ENCODE results near the gene HS1BP3. TPM values are rescaled to one million over a fixed set of nuclear protein-coding genes. Genes with fewer than 3 reads are reported as not detected.

The HS1BP3 gene, protein sequence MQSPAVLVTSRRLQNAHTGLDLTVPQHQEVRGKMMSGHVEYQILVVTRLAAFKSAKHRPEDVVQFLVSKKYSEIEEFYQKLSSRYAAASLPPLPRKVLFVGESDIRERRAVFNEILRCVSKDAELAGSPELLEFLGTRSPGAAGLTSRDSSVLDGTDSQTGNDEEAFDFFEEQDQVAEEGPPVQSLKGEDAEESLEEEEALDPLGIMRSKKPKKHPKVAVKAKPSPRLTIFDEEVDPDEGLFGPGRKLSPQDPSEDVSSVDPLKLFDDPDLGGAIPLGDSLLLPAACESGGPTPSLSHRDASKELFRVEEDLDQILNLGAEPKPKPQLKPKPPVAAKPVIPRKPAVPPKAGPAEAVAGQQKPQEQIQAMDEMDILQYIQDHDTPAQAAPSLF
- total RNA-seq (2014; rRNA removed; shearing (Covaris generic); ENCODE audit: low replicate concordance) = 10.6 and 12.8 TPM in 2 replicates

DNA sequence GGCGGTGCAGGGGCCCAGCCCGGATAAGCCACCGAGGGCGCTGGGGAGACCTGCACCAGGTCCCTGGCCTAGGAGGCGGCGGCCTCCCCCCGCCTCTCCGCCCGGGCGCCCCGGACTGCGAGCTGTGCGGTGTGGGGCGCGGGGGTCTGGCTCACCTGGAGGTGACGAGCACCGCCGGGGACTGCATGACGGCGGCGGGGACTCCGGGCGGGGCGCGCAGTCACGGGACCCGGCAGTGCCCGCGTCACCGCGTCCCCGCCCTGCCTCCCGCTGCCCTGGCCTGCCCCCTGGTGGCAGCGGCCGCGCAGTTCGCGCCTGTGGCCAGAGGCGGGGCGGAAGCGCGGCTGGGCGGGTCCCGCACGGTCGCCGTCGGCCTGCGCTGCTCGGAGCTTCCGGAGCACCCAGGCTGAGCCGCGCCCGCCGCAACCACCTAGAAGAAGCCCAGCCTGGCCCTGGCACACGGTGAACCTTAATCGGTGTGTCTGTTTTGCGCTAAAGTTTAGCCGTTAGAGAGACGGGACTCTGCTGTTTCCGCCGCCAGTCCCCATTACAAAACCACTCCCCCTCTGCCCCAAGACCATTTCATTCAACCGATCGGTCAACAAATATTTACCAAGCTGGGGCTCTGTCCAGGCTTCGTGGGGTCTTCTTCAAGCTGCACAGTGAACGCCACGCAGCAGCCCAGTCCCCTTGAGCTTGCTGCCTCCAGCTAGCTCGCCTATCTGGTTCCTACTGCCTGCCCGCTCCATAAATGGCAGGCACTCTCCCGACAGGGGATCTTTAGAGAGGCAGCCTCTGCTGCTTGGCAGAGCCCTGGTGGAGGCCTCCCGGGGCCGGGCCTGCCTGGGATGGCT is at the start of gene HS1BP3:
Gene HS1BP3 (minus strand): TSS at position 222 of the 854 bp plus-strand sequence. CDS start 35 bp downstream, at position 187.
- Histone ChIP-seq H3K4me3 (ENCODE audit: low read length) (peak within 1 kb of the TSS; percentile 93), H3K36me3 (ENCODE audit: insufficient read depth, low read length) (no peaks in the 10 kb centered on the region), H3K9ac (ENCODE audit: low read length) (peak within 1 kb of the TSS; percentile 85), H3K27ac (ENCODE audit: low read length) (no peak within 1 kb of the TSS), H3K79me2 (ENCODE audit: low read length) (no peaks in the 10 kb centered on the region), H3K27me3 (ENCODE audit: low read length) (no peaks in the 10 kb centered on the region; the same call in 1 of the 2 replicates), H2AFZ (ENCODE audit: low read length) (peak within 1 kb of the TSS; percentile 100), H3K4me2 (ENCODE audit: low read depth, low read length, poor library complexity, severe bottlenecking) (peak within 1 kb of the TSS; percentile 99), H3K9me3 (ENCODE audit: low read length) (no peaks in the 10 kb centered on the region), H3K4me1 (ENCODE audit: low read length) (peaks cover 18% of the 10 kb centered on the region), H4K20me1 (ENCODE audit: insufficient read depth, low read depth, low read length) (no peaks in the 10 kb centered on the region), H3K9me2 (replicated peaks; ENCODE audit: insufficient read depth, low read length) (no peaks in the 10 kb centered on the region)
- peak; percentile 95 for DNase-seq

DNA sequence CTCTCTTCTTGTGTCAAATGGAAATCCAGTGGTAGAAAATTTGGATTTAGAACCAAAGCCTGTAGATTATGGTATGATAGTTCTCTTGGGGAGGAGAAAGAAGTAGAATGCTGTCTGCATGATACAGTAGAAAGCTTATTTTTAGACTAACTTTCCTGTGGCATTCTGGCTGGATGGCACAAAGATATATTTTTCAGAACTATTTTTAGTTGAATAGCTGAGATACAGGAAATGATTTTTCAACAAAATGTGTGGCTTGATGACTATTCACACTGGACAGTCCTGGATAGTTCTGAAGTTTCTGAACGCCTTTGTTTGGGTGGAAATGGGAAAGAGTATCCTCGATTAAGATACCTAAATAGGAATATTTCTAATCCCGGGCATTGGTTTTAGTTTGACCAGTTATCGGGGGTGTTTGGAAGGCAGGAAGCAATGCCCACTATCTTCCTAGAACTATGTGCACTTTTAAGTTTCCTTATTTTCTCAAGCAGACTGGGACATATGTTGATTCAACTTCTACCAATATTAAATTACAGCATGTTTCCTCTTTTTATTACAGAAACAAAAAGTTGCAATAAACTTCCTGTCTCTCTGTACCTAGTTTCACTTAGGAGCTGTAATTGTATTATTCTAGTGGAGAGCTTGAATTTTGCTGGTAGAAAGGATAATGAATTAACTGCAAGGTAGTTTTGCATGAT is 48.2 kb upstream of the HS1BP3 start:
- H3K79me2 ChIP-seq (ENCODE audit: low read length) = peaks cover 11% of the 10 kb centered on the region; the same call in 1 of the 2 replicates
- H3K9me3 ChIP-seq (ENCODE audit: low read length) = no peaks in the 10 kb centered on the region
- H3K27ac ChIP-seq (ENCODE audit: low read length) = no peak overlapping the region
- no peak overlapping the region for H3K9ac ChIP-seq (ENCODE audit: low read length)
- H3K4me2 ChIP-seq (ENCODE audit: low read depth, low read length, poor library complexity, severe bottlenecking) = no peak overlapping the region
- peaks cover 5% of the 10 kb centered on the region; the same call in 1 of the 2 replicates for H3K4me1 ChIP-seq (ENCODE audit: low read length)
- H2AFZ ChIP-seq (ENCODE audit: low read length) = no peak overlapping the region
- no peaks in the 10 kb centered on the region for H3K9me2 ChIP-seq (replicated peaks; ENCODE audit: insufficient read depth, low read length)
- H3K4me3 ChIP-seq (ENCODE audit: low read length) = no peak overlapping the region
- no peak for DNase-seq
- H3K36me3 ChIP-seq (ENCODE audit: insufficient read depth, low read length) = no peaks in the 10 kb centered on the region
- H3K27me3 ChIP-seq (ENCODE audit: low read length) = no peaks in the 10 kb centered on the region
- H4K20me1 ChIP-seq (ENCODE audit: insufficient read depth, low read depth, low read length) = no peaks in the 10 kb centered on the region

DNA sequence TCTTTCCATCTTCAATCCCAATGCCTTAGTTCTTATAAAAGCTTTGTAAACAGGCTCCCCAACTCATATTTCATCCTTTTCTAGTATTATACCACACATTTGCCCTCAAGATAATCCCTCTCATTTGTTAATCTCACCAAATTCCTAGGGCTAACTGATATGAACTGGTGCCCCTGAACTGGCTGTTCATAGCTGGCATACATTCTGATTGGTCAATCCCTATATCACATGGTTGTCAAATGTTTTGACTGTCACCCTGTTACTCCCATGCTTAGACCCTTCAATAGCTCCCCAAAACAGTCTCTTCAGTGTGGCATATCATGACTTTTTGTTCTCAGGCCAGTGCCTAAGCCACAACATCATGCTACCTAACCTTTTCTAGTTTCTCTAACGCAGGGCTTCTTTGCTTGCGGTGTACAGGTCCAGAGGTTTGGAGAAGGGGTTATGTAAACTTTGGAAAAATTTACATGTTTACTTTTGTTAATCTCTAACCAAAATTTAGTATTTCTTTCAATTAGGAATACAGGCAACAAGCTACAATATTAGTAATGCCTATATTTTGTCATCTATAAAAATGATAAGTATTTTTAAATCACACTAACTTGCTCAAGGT is 46.5 kb upstream of the HS1BP3 start:
- Histone ChIP-seq H3K27ac (ENCODE audit: low read length) (no peak overlapping the region), H3K4me1 (ENCODE audit: low read length) (peaks cover 5% of the 10 kb centered on the region; the same call in 1 of the 2 replicates)

DNA sequence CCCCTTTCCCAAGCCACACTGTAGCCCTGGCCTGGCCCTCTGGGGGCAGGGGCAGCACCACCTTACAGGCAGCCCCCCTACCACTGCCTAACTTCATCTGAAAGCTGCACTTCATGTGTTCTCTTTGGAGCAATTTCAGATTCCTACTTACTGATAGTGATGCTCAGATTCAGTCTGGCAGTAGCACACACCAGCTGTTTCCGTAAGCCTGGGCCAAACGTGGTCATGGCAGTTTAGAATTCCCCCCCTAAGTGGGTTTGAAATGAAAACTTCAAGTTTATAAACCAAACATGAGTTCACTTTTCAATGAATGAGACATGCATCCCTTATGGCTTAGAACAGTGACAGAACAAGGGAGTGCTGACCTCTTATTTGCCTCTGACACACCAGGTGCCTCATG is 45.5 kb upstream of the HS1BP3 start:
- Histone ChIP-seq H3K9ac (ENCODE audit: low read length) (no peak overlapping the region), H3K27me3 (ENCODE audit: low read length) (no peaks in the 10 kb centered on the region), H3K27ac (ENCODE audit: low read length) (no peak overlapping the region), H3K4me3 (ENCODE audit: low read length) (no peak overlapping the region), H3K79me2 (ENCODE audit: low read length) (0 out of 2 replicates have a peak, but pooled peaks cover 3% of the 10 kb centered on the region), H3K9me3 (ENCODE audit: low read length) (no peaks in the 10 kb centered on the region), H2AFZ (ENCODE audit: low read length) (no peak overlapping the region), H3K4me2 (ENCODE audit: low read depth, low read length, poor library complexity, severe bottlenecking) (no peak overlapping the region), H3K36me3 (ENCODE audit: insufficient read depth, low read length) (no peaks in the 10 kb centered on the region), H4K20me1 (ENCODE audit: insufficient read depth, low read depth, low read length) (no peaks in the 10 kb centered on the region), H3K4me1 (ENCODE audit: low read length) (peaks cover 5% of the 10 kb centered on the region; the same call in 1 of the 2 replicates), H3K9me2 (replicated peaks; ENCODE audit: insufficient read depth, low read length) (no peaks in the 10 kb centered on the region)
- DNase-seq = no peak

More for the DNA sequence above, 46.5 kb upstream of the HS1BP3 start:
- Histone ChIP-seq H3K4me2 (ENCODE audit: low read depth, low read length, poor library complexity, severe bottlenecking) (no peak overlapping the region), H3K4me3 (ENCODE audit: low read length) (no peak overlapping the region), H3K79me2 (ENCODE audit: low read length) (0 out of 2 replicates have a peak, but pooled peaks cover 5% of the 10 kb centered on the region), H3K9me2 (replicated peaks; ENCODE audit: insufficient read depth, low read length) (no peaks in the 10 kb centered on the region), H2AFZ (ENCODE audit: low read length) (no peak overlapping the region), H3K9ac (ENCODE audit: low read length) (no peak overlapping the region), H3K27me3 (ENCODE audit: low read length) (no peaks in the 10 kb centered on the region), H3K9me3 (ENCODE audit: low read length) (no peaks in the 10 kb centered on the region), H4K20me1 (ENCODE audit: insufficient read depth, low read depth, low read length) (no peaks in the 10 kb centered on the region), H3K36me3 (ENCODE audit: insufficient read depth, low read length) (no peaks in the 10 kb centered on the region)
- no peak for DNase-seq

DNA sequence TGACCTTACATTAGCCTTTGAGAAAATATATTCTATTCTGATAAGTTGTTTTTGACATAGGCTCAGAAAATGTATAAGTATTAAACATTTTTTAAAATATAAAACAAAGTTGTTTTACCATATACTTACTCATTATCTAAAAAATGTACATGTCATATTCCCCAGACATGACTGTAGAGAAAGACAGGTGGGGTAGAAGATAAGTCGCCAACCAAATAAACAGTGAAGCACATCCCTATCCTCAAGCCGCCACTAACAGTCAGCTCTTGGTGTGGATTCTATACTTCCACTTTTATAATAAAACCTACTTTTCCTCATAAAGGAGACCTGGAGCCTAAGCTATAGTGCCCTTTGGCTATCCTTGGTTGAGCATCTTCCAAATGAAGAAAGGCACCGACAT is 42.4 kb upstream of the HS1BP3 start:
- DNase-seq = no peak
- no peaks in the 10 kb centered on the region for H3K9me2 ChIP-seq (replicated peaks; ENCODE audit: insufficient read depth, low read length)
- no peaks in the 10 kb centered on the region for H4K20me1 ChIP-seq (ENCODE audit: insufficient read depth, low read depth, low read length)
- no peak overlapping the region for H3K4me2 ChIP-seq (ENCODE audit: low read depth, low read length, poor library complexity, severe bottlenecking)
- no peaks in the 10 kb centered on the region for H3K9me3 ChIP-seq (ENCODE audit: low read length)
- no peaks in the 10 kb centered on the region for H3K36me3 ChIP-seq (ENCODE audit: insufficient read depth, low read length)
- peaks cover 5% of the 10 kb centered on the region; the same call in 1 of the 2 replicates for H3K4me1 ChIP-seq (ENCODE audit: low read length)
- H3K4me3 ChIP-seq (ENCODE audit: low read length) = no peak overlapping the region
- H2AFZ ChIP-seq (ENCODE audit: low read length) = no peak overlapping the region
- H3K9ac ChIP-seq (ENCODE audit: low read length) = no peak overlapping the region
- no peaks in the 10 kb centered on the region for H3K27me3 ChIP-seq (ENCODE audit: low read length)
- no peak overlapping the region for H3K27ac ChIP-seq (ENCODE audit: low read length)
- no peaks in the 10 kb centered on the region for H3K79me2 ChIP-seq (ENCODE audit: low read length)

DNA sequence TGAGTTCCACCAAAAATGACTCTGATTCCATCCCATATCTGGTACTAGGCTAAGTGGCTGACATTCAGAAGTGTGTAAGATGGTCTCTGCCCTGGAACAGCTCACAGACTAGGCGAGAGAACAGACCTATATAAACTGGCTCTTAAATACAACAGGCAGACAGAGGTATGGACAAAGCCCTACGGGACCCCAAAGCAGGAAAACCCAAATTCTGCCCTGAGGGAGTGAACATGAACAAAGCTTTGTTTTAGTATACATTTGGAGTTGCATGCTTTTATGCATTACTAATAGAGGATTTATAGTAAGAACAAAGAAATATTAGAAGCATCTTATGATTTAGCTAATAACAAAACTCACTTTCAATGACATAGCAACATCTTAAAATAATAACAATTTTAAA is 41.2 kb upstream of the HS1BP3 start:
- peaks cover 5% of the 10 kb centered on the region; the same call in 1 of the 2 replicates for H3K4me1 ChIP-seq (ENCODE audit: low read length)
- H3K9me3 ChIP-seq (ENCODE audit: low read length) = no peaks in the 10 kb centered on the region
- H3K9me2 ChIP-seq (replicated peaks; ENCODE audit: insufficient read depth, low read length) = no peaks in the 10 kb centered on the region
- H3K36me3 ChIP-seq (ENCODE audit: insufficient read depth, low read length) = no peaks in the 10 kb centered on the region
- DNase-seq = no peak
- H3K27ac ChIP-seq (ENCODE audit: low read length) = no peak overlapping the region
- H4K20me1 ChIP-seq (ENCODE audit: insufficient read depth, low read depth, low read length) = no peaks in the 10 kb centered on the region
- H3K4me3 ChIP-seq (ENCODE audit: low read length) = no peak overlapping the region
- no peak overlapping the region for H3K4me2 ChIP-seq (ENCODE audit: low read depth, low read length, poor library complexity, severe bottlenecking)
- H3K79me2 ChIP-seq (ENCODE audit: low read length) = no peaks in the 10 kb centered on the region
- H3K9ac ChIP-seq (ENCODE audit: low read length) = no peak overlapping the region
- no peaks in the 10 kb centered on the region for H3K27me3 ChIP-seq (ENCODE audit: low read length)
- H2AFZ ChIP-seq (ENCODE audit: low read length) = no peak overlapping the region

DNA sequence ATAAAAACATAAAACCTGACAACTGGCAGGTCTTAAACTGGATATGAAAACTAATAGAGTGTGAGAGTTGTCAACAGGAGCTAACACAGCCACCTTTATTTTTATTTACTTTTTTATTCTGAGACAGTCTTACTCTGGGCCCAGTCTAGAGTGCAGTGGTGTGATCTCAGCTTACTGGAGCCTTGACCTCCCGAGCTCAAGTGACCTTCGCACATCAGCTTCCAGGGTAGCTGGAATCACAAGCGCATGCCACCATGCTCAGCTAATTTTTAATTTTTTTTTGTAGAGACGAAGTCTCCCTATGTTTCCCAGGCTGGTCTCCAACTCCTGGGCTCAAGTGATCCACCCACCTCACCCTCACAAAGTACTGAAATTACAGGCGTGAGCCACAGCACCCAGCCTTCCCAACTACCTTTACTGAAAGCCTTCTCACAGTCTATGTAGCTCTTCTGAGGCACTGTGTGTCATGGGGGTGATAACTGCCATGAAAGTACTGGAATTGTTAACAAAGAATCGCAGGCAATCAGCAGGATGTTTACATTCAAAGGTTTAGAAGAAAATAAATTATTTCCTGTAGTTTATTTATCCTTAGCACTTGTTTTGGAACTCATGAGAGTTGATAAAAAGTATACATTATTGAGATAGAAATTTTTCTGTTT is 40.3 kb upstream of the HS1BP3 start:
- DNase-seq = no peak
- Histone ChIP-seq H3K36me3 (ENCODE audit: insufficient read depth, low read length) (no peaks in the 10 kb centered on the region), H3K9me2 (replicated peaks; ENCODE audit: insufficient read depth, low read length) (no peaks in the 10 kb centered on the region), H4K20me1 (ENCODE audit: insufficient read depth, low read depth, low read length) (no peaks in the 10 kb centered on the region), H3K27ac (ENCODE audit: low read length) (no peak overlapping the region), H3K4me3 (ENCODE audit: low read length) (no peak overlapping the region), H3K9me3 (ENCODE audit: low read length) (no peaks in the 10 kb centered on the region), H2AFZ (ENCODE audit: low read length) (no peak overlapping the region), H3K4me1 (ENCODE audit: low read length) (peaks cover 5% of the 10 kb centered on the region; the same call in 1 of the 2 replicates), H3K27me3 (ENCODE audit: low read length) (no peaks in the 10 kb centered on the region), H3K4me2 (ENCODE audit: low read depth, low read length, poor library complexity, severe bottlenecking) (no peak overlapping the region), H3K9ac (ENCODE audit: low read length) (no peak overlapping the region), H3K79me2 (ENCODE audit: low read length) (no peaks in the 10 kb centered on the region)
